Gastrocnemius medialis (tissue), 4 donors: ENCODE results near the gene POLR2B.

Experiments
- CTCF ChIP-seq, 5 experiments: fragments of 450-650 bp in 3 of 5; fragments of 200-600 bp in 2 of 5; sonication (generic) in 2 of 5; IDR thresholded peaks in 4 of 5; conservative IDR thresholded peaks in 1 of 5; 1 replicate in 4 of 5; 2 replicates in 1 of 5; pipeline ENCODE4 v1.5.1; 2016 to 2019; ENCODE audit warnings: antibody characterized with exemption in 5 of 5, mild to moderate bottlenecking in 3 of 5, moderate library complexity in 3 of 5
- POLR2A ChIP-seq, 2 donors: fragments of 450-650 bp; IDR thresholded peaks; one replicate each; pipeline ENCODE4 v1.6.1; 2017; ENCODE audit warnings: antibody characterized with exemption in 2 of 2, mild to moderate bottlenecking in 2 of 2, moderate library complexity in 2 of 2

- TF ChIP-seq CTCF (IDR thresholded peaks at IDR 0.05 in 4 of 5, conservative IDR thresholded peaks at IDR 0.05 in 1 of 5) (no peak), POLR2A (IDR thresholded peaks at IDR 0.05) (no peak)
Observed at GRCh38 chr4:57039345-57039744, 60.6 kb downstream of the POLR2B start.
